HG02763 (cell line): Measurements from ENCODE around the gene GPR26.
"Not testable (repeated sequence)": the region's sequence is repeated elsewhere in the genome, so short reads cannot be mapped to it uniquely, and the experiment has no call there.

Experiments
- ATAC-seq: cut with Tn5 transposase; IDR thresholded peaks from one replicate; pipeline ENCODE4 v1.9.1; 2021; ENCODE audit warnings: mild to moderate bottlenecking, moderate library complexity; ENCODE audit not compliant: unreplicated experiment

Gene GPR26

GRCh38 chr10:123704076-123704475 lies 37.9 kb downstream of the GPR26 start:
- no peak for ATAC-seq

DNA sequence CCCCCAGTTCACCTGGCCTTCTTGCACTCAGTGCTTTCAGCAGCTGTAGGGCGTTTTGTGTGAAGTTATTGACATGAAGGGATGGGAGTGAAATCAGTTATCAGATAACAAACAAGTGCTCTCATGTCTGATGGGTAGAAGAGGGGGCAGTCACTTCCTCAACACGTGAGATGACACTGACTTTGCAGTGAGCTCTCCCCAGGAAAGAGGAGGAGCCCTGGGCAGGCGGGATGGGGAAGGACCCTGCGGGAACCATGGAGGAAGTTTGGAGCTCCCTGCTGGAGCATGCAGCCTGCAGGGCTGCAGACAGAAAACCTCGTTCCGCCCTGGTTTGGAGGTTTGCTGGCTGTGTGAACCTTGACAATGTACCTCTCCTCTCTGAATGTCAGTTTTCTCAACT lies 38.7 kb downstream of the GPR26 start:
- no peak for ATAC-seq

GRCh38 chr10:123706236-123706635 lies 40.1 kb downstream of the GPR26 start:
- no peak for ATAC-seq

DNA sequence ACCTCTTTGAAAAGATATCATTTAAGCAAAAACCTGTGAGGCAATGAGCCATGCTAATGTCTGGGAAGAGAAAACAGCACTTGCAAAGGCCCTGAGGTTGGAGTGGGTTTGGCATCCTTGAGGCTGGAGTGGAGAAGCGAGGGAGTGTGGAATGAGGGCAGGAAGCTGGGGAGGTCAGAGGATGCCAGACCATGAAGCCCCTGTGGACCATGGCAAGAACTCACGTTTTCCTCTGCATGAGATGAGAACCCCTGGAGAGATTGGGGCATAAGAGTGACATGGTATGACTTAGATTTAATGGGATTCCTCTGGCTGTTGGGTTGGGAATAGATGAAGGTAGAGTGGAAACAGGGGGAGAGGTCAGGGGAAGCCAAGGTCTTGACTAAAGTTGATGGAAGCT lies 49.4 kb downstream of the GPR26 start:
- ATAC-seq = no peak

GRCh38 chr10:123717336-123717735 lies 51.2 kb downstream of the GPR26 start:
- no peak for ATAC-seq

DNA sequence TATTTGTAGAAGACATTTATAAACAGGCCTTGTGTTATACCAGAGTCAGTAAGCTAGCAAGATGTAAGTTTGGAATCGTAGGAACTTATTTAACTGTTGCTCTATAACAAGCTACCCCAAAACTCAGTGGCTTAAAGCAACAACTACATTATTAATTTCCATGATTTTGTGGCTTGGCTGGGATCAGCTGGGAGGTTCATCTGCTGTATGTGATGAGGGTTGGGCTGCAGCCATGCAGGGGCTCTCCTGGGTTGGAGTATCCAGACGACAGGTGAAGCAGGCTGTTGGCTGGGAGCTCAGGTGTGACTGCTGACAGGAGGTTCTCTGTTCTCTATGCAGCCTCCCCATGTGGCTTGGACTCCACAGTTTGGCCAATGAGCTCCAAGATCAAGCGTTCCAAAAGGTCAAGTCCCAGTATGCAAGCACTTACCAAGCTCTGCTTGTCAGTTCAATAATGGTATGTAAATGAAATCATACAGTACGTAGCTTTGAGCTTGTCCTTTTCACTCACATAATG lies 52.4 kb downstream of the GPR26 start:
- ATAC-seq = no peak

- no peak for ATAC-seq
Observed at GRCh38 chr10:123720536-123720935, 54.4 kb downstream of the GPR26 start.

GRCh38 chr10:123721441-123722049 lies 55.4 kb downstream of the GPR26 start:
- no peak for ATAC-seq

- no peak for ATAC-seq
Observed at GRCh38 chr10:123722351-123722750, 56.2 kb downstream of the GPR26 start.

- ATAC-seq = no peak
Observed at GRCh38 chr10:123724747-123725146, 58.6 kb downstream of the GPR26 start.

DNA sequence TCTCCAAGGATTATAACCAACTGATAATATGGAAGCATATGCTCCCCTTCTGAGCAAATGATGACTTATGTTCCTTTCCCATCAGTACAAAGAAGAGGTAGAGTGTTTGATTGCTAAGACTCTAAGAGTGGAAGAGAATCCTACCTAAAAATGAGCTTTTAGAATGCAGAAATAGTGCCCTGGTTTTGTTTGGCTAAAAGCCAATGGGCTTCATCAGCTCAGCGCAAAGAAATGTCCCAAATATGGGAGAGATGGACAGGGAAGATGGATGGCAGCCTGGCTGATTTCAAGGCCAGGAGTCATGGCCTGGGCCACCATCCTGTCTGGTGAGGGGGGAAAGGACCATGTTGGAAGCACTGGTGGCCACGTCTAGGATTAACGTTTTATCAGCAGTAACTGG lies 60.2 kb downstream of the GPR26 start:
- no peak for ATAC-seq

DNA sequence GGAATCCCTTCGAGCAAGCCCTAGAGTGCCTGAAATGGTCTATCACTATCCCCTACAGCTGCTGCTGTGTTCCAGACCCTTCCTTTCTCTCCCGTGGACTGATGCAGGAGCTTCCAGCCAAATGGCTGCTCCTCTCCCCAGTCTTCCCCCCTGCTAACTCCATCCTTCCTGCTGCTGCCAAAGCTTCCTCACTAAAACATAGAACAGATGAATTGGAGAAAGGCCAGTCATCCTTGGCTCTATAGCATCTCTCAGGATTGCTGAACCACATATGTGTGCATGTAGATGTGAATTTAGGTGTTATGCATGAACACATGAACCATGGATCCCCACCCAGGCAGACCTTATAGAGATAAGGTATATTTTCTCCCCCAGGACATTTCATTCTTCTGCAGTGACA lies 60.7 kb downstream of the GPR26 start:
- no peak for ATAC-seq

DNA sequence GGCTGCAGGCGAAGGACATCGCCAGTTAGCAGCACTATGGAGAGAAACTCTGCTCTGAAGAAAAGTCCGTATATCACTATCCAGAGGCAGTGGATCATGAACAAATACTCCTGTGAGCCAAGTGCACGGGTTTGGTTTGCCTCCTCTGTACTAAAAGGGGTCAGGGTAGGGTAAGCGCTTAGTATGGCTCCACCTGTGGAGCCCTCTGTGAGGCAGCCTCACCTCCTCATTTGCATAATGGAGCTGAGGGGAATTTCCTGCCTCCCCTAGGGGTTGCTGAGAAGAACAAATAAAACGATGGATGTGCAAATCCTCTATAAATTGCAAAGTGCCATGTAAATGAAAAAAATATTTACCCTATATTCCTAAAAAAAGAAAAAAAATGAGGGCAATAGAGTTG lies 63.4 kb downstream of the GPR26 start:
- no peak for ATAC-seq

DNA sequence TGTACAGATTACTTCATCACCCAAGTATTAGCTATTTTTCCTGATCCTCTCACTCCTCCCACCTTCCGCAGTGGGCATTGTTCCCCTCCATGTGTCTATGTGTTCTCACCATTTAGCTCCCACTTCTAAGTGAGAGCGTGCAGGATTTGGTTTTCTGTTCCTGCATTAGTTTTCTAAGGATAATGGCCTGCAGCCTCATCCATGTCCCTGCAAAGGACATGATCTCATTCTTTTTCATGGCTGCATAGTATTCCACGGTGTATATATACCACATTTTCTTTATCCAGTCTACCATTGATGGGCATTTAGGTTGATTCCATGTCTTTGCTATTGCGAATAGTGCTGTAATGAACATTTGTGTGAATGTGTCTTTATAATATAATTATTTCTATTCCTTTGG lies 70.8 kb downstream of the GPR26 start:
- not testable (repeated sequence) for ATAC-seq

DNA sequence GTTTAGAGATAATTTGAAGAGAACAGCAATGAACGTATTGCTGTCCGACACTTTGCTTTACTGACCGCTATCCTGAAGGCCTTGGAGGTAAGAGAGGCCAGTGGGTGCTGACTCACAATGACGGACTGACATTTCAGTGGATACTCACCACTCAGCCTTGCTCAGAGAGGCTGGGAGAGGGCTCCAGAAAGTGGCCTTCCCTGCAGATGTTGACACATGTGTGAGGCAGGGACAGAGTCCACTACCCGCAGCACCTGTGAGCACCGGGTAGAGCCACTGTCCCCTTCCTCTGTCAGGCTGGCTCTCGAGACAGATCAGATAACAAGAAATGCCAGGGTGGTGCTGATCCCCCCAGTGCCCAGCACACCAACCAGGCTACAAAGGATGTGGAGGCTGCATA lies 75.0 kb downstream of the GPR26 start:
- no peak for ATAC-seq

- no peak for ATAC-seq
Observed at GRCh38 chr10:123741711-123742110, 75.6 kb downstream of the GPR26 start.

DNA sequence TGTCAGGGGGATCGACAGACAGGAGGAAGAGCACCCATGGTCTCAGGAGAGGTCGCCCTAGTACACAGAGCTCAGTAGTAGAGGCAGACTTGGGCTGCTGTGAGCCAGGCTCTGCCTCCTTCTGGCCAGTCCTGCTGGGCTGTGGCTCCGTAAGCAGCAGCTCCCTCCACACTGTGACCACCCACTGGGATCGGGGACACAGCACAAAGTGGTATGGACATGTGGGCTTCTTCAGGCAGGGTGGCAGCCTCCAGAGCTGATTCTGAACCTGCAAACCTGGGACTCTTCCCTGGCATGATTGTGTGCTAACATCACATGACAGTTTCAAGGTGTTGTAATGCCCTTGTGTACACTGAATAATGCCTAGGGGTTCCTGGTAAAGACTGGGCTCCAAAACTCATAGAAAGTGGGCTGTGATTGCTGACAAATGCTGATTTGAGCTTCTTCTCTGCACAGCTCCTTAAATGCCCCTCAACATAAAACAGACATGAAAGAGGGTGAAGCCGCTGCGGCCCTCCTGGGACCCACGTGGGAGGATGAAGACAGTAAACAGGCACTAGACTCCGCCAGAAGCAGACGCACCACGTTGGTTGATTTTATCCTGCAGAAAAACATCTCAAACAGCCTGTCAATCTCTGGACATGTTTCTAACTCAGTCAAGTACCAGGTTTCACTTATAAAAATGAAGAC lies 76.7 kb downstream of the GPR26 start:
- no peak for ATAC-seq

DNA sequence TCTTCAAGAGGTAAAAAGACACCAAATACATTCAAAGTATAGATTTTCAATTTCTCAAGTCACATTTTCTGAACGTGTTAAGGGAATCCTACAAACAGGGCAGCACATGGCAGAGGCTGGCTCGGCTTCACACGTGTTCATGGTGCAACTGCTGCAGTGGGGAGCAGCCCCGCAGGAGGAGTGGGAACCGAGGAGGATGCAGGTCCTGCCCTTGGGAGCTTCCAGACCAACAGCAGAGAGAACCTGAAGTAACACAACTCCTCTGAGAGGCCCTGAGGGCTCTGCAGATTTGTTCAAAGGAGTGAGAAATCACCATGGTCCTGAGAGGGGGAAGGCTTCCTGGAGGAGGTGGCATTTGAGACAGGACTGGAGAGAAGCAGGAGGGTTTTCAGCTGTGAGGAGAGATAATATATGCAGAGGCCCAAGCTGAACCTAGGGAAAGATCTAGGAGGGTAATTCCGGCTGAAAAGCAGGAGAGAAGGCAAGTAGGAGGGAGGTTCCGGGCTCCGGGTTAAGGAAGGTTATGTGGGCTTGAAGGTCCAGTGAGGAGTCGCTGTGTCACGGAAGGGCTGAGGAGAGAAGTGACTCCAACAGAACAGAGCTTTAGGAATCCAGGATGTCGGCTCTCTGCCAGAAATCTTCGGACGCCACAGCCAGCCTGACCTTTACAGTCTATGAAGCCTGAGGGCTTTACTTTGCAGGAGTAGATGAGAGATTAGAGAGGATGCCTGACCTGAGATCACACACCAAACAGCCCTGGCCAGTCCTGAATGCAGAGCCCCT lies 77.5 kb downstream of the GPR26 start:
- ATAC-seq = no peak

GRCh38 chr10:123744224-123744536 lies 78.0 kb downstream of the GPR26 start:
- no peak for ATAC-seq
